GM04504 (cell line): ENCODE measurements around the gene TPRX1.
A peak's percentile ranks its signal among the peaks of the same experiment; 100 is the strongest.
"Not testable (repeated sequence)": the region's sequence is repeated elsewhere in the genome, so short reads cannot be mapped to it uniquely, and the experiment has no call there.

ENCODE experiments used
- DNase-seq: peaks from one replicate; pipeline ENCODE4 v3.0.0-alpha.2; 2012; ENCODE audit warnings: low read depth

Gene TPRX1

DNA sequence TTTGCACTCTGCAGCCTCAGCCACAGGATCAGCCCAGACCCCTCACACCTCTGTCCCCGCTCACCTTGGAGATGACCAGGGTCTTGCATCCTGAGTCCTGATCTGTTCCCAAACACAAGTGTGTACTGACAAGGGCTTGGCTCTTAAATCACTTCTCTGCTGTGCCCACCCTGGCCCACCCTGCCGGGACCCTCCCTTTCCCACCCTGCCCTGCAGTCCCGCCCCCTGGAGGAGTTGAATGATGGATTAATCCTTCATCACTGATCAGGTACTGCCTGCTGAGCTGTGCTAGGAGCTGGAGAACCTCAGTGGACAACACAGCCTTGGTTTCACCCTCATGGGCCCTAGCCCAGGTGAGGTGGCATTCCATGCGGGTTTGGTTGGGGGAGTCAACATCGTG lies at the start of gene TPRX1:
Gene TPRX1 (minus strand): TSS at position 101 of the 400 bp plus-strand sequence. CDS start 12 bp downstream, at position 89.
- not testable (repeated sequence) for DNase-seq

DNA sequence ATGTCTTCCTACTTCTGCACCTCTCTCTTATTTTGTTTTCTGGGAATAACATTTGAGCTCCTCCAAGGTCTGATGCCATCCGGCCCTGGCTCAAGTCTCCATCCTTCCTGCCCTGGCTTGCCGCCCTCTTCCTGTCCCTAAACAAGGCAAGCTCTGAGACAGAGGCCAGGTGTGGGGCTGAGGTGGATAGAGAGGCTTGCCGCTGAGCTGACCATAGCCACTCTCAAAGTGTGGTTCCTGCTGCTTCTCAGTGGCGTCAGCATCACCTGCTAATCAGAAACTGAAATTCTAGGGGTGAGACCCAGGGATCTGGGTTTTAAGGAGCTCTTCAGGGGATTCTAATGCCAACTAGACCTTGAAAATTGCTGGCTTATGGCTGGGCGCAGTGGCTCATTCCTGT lies 48.7 kb upstream of the TPRX1 start:
- no peak for DNase-seq

- no peak for DNase-seq
Measured at GRCh38 chr19:47848823-47849473, 44.6 kb upstream of the TPRX1 start.

DNA sequence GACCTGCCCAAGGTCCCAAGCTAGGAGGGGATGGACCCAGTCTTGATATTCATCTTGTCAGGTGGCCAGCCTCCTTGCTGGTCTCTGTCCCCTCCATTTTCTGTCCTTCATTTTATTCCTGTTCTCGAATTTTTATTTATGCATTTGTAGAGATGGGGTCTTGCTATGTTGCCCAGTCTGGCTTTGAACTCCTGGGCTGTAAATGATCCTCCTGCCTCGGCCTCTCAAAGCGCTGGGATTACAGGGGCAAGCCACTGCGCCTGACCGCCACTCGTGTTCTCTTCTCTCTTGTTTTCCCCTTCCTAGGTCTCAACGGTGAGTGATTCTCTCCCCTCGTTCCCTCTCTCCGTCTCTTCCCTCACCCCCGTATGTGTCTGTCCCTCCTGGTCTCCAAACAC lies 44.1 kb upstream of the TPRX1 start:
- no peak for DNase-seq

- DNase-seq: no peak
Measured at GRCh38 chr19:47842941-47843340, 38.6 kb upstream of the TPRX1 start.

DNA sequence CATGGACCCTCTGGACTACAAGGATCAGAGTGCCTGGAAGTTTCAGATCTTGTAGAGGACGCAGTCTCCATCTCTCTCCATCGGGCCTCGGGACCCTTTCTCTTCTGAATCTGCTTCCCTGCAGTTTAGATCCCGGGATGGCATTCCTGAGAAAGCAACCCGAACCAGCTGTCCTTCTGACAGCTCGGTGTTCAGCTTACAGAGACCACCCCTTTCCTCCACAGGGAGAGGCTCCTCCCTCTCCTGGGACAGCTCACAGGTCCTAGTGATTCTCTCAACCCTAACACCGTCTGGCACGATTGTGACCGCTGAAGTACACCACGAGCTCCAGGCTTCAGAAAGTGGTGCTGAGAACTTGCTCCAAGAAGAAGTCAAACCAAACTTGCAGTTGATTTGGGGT lies 35.6 kb upstream of the TPRX1 start:
- DNase-seq: no peak

DNA sequence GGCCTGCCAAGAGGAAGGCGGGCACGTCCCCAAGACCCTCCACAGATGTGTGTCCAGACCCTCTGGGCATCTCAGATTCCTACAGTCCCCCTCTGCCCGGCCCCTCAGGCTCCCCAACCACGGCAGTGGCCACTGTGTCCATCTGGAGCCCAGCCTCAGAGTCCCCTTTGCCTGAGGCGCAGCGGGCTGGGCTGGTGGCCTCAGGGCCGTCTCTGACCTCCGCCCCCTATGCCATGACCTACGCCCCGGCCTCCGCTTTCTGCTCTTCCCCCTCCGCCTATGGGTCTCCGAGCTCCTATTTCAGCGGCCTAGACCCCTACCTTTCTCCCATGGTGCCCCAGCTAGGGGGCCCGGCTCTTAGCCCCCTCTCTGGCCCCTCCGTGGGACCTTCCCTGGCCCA lies 35.1 kb upstream of the TPRX1 start:
- no peak for DNase-seq

DNA sequence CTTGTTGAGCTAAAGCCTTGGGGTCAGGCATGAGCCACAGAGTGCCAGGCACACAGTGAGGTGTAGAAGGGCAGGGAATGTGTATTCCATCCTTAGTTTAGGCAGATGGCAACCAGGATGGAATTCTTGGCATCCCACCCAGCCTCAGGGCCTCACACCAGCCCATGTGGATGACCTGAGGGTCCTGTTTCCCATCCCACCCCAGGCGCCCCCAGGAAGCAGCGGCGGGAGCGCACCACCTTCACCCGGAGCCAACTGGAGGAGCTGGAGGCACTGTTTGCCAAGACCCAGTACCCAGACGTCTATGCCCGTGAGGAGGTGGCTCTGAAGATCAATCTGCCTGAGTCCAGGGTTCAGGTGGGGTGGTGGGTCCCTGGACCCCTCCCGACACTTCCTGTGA lies 31.7 kb upstream of the TPRX1 start:
- no peak for DNase-seq

GRCh38 chr19:47832723-47833122 lies 28.4 kb upstream of the TPRX1 start:
- DNase-seq: no peak

GRCh38 chr19:47826800-47827199 lies 22.4 kb upstream of the TPRX1 start:
- no peak for DNase-seq

- no peak for DNase-seq
Measured at GRCh38 chr19:47824396-47824795, 20.0 kb upstream of the TPRX1 start.

- DNase-seq: no peak
Measured at GRCh38 chr19:47821460-47822020, 17.2 kb upstream of the TPRX1 start, which contains the start of gene CRX. CRX (plus strand) TSS chr19:47821937; CDS start chr19:47834444, 12,507 bp downstream.

DNA sequence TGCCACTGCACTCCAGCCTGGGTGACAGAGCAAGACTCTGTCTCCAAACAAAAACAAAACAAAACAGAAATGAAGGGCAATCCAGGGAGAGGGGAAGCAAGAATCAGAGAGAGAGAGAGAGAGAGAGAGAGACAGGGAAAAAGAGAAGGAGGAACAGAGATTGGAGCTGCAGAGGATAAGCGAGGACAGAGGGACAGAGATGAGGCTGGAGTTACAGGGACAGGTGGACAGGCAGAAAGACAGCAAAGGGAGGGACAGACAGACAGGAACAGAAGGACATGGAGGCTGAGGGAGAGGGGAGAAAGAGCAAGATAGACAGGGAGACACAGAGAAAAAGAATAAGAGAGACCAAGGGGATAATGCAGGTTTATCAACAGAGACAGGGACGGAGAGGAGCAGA lies 16.1 kb upstream of the TPRX1 start:
- DNase-seq: no peak

GRCh38 chr19:47819858-47820257 lies 15.5 kb upstream of the TPRX1 start:
- DNase-seq: no peak

- DNase-seq: not testable (repeated sequence)
Measured at GRCh38 chr19:47818221-47818620, 13.9 kb upstream of the TPRX1 start.

- not testable (repeated sequence) for DNase-seq
Measured at GRCh38 chr19:47816270-47816669, 11.9 kb upstream of the TPRX1 start.

- DNase-seq: no peak
Measured at GRCh38 chr19:47813995-47814328, 9.6 kb upstream of the TPRX1 start.

- peak; percentile 12 for DNase-seq
Measured at GRCh38 chr19:47813304-47813994, 9.1 kb upstream of the TPRX1 start.

DNA sequence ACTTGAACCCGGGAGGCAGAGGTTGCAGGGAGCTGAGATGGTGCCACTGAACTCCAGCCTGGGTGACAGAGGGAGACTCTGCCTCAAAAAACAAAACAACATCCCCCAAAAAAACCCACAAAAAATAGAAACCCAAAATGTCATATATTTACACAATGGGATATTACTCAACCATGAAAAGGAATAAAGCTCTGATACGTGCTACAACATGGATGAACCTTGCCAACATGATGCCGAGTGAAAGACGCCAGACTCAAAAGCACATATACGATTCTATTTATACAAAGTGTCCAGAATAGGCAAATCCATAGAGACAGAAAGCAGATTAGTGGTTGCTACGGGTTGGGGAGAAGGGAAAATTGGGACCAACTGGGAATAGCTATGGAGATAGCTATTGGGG lies 2.1 kb upstream of the TPRX1 start:
- DNase-seq: no peak

DNA sequence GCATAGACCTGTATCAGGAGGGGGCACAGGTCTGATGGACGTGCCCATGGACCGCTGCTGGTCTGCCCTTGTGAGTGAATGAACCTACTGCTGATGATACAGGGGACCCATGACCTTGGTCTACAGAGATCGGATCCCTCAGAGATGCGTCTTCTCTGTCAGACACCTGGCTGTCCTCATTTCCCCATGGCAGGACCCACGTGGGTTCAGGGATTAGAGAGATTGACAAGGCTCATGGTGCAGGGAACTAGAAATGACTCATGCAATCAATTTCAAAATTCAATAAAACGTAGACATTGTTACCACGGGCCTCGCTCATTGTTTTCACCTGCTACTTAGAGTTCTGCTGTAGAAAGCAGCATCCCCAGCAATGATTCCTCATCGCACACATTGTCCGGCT lies 962 bp upstream of the TPRX1 start:
- DNase-seq: no peak

DNA sequence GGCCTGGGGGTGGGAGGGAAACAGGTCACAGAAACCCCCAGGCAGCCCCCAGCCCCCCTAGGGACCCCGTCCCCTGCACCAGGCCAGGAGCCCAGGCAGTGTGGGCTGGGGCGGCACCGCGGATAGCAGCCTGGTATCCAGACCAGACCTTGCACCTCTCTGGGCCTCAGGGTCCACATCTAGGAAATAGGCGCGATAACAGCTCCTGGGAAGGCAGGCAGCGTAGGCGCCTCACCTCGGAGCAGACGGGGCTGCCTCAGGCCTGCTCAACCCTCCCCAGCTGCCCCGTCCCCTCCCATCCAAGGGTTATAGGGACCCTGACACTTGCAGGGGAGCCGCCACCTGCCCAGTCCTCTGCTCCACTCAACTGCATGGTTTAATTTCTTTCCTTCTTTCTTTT lies 680 bp downstream of the TPRX1 start:
- DNase-seq: not testable (repeated sequence)

- not testable (repeated sequence) for DNase-seq
Measured at GRCh38 chr19:47803148-47803547, 1.2 kb downstream of the TPRX1 start.

GRCh38 chr19:47802521-47803043 lies 1.8 kb downstream of the TPRX1 start:
- DNase-seq: no peak
